ENCODE results near the gene PNMA6F.

Gene PNMA6F

GRCh38 chrX:153353416-153353815, 31.8 kb upstream of the PNMA6F start:
- peaks cover 11 to 24% (median 17%) of the 10 kb centered on the region in 11 experiments; a peak in 18 of 22 replicates for H3K36me3 ChIP-seq
- no peak overlapping the region for H3K9ac ChIP-seq
- peaks cover 29 to 76% (median 61%) of the 10 kb centered on the region in 11 experiments for H3K27me3 ChIP-seq
- no peaks in the 10 kb centered on the region for H3K4me1 ChIP-seq
- H3K9me3 ChIP-seq (replicated peaks in 1 of 11) = peaks cover 30 to 45% (median 37%) of the 10 kb centered on the region in 11 experiments
- H3K4me3 ChIP-seq = no peak overlapping the region
- peaks cover 0 to 28% (median 0%) of the 10 kb centered on the region in 11 experiments; a peak in 5 of 22 replicates for H4K20me1 ChIP-seq
- H3K4me2 ChIP-seq = no peak overlapping the region
- no peak for TF ChIP-seq Cebpa-rat (IDR thresholded peaks at IDR 0.05)
- H3K27ac ChIP-seq = no peak overlapping the region

GRCh38 chrX:153352858-153353257, 31.3 kb upstream of the PNMA6F start:
- TF ChIP-seq Cebpa-rat (IDR thresholded peaks at IDR 0.05) = no peak
- H3K4me2 ChIP-seq = no peak overlapping the region
- H3K36me3 ChIP-seq = peaks cover 16 to 29% (median 21%) of the 10 kb centered on the region in 11 experiments; a peak in 19 of 22 replicates
- peaks cover 24 to 42% (median 32%) of the 10 kb centered on the region in 11 experiments for H3K9me3 ChIP-seq (replicated peaks in 1 of 11)
- peaks cover 0 to 28% (median 0%) of the 10 kb centered on the region in 11 experiments; a peak in 5 of 22 replicates for H4K20me1 ChIP-seq
- no peaks in the 10 kb centered on the region for H3K4me1 ChIP-seq
- no peak overlapping the region for H3K4me3 ChIP-seq
- peaks cover 29 to 80% (median 62%) of the 10 kb centered on the region in 11 experiments for H3K27me3 ChIP-seq
- no peak overlapping the region for H3K27ac ChIP-seq
- H3K9ac ChIP-seq = no peak overlapping the region

- peaks cover 18 to 42% (median 32%) of the 10 kb centered on the region in 11 experiments for H3K9me3 ChIP-seq (replicated peaks in 1 of 11)
These were observed 30.4 kb upstream of the PNMA6F start for GRCh38 chrX:153351981-153352380.

GRCh38 chrX:153349952-153350351, 28.4 kb upstream of the PNMA6F start:
- Histone ChIP-seq H3K27ac (no peak overlapping the region), H3K27me3 (peaks cover 39 to 87% (median 78%) of the 10 kb centered on the region in 11 experiments), H3K4me2 (no peak overlapping the region), H3K36me3 (peaks cover 41 to 58% (median 47%) of the 10 kb centered on the region in 11 experiments), H3K9me3 (replicated peaks in 1 of 11) (peaks cover 0 to 34% (median 26%) of the 10 kb centered on the region in 11 experiments; a peak in 15 of 22 replicates), H4K20me1 (peaks cover 0 to 46% (median 0%) of the 10 kb centered on the region in 11 experiments; a peak in 7 of 22 replicates), H3K4me1 (no peaks in the 10 kb centered on the region), H3K9ac (no peak overlapping the region), H3K4me3 (no peak overlapping the region)
- no peak for TF ChIP-seq Cebpa-rat (IDR thresholded peaks at IDR 0.05)

More at GRCh38 chrX:153351981-153352380, 30.4 kb upstream of the PNMA6F start:
- Histone ChIP-seq H3K4me1 (no peaks in the 10 kb centered on the region), H3K36me3 (peaks cover 25 to 38% (median 30%) of the 10 kb centered on the region in 11 experiments), H3K4me3 (no peak overlapping the region), H3K9ac (no peak overlapping the region), H3K27ac (no peak overlapping the region), H3K27me3 (peaks cover 29 to 80% (median 63%) of the 10 kb centered on the region in 11 experiments), H4K20me1 (peaks cover 0 to 32% (median 0%) of the 10 kb centered on the region in 11 experiments; a peak in 7 of 22 replicates), H3K4me2 (no peak overlapping the region)
- no peak for TF ChIP-seq Cebpa-rat (IDR thresholded peaks at IDR 0.05)

GRCh38 chrX:153348421-153348820, 26.9 kb upstream of the PNMA6F start:
- Histone ChIP-seq H4K20me1 (peaks cover 0 to 53% (median 8%) of the 10 kb centered on the region in 11 experiments; a peak in 10 of 22 replicates), H3K9ac (no peak overlapping the region), H3K27ac (no peak overlapping the region), H3K4me2 (no peak overlapping the region), H3K27me3 (peaks cover 54 to 89% (median 79%) of the 10 kb centered on the region in 11 experiments), H3K36me3 (peaks cover 51 to 74% (median 62%) of the 10 kb centered on the region in 11 experiments), H3K9me3 (replicated peaks in 1 of 11) (peaks cover 0 to 39% (median 26%) of the 10 kb centered on the region in 11 experiments; a peak in 15 of 22 replicates), H3K4me3 (no peak overlapping the region), H3K4me1 (no peaks in the 10 kb centered on the region)
- TF ChIP-seq Cebpa-rat (IDR thresholded peaks at IDR 0.05) = no peak

- Histone ChIP-seq H4K20me1 (peaks cover 0 to 55% (median 9%) of the 10 kb centered on the region in 11 experiments; a peak in 12 of 22 replicates), H3K9me3 (replicated peaks in 1 of 11) (peaks cover 0 to 39% (median 26%) of the 10 kb centered on the region in 11 experiments; a peak in 15 of 22 replicates), H3K4me2 (no peak overlapping the region), H3K36me3 (peaks cover 53 to 83% (median 62%) of the 10 kb centered on the region in 11 experiments), H3K27ac (no peak overlapping the region), H3K4me3 (no peak overlapping the region), H3K4me1 (no peaks in the 10 kb centered on the region), H3K9ac (no peak overlapping the region), H3K27me3 (peaks cover 59 to 89% (median 81%) of the 10 kb centered on the region in 11 experiments)
- no peak for TF ChIP-seq Cebpa-rat (IDR thresholded peaks at IDR 0.05)
These were observed 26.0 kb upstream of the PNMA6F start for GRCh38 chrX:153347530-153347929.

- no peak for TF ChIP-seq Cebpa-rat (IDR thresholded peaks at IDR 0.05)
- peaks cover 4 to 48% (median 38%) of the 10 kb centered on the region in 11 experiments; a peak in 17 of 22 replicates for H3K9me3 ChIP-seq (replicated peaks in 1 of 11)
- H3K4me3 ChIP-seq = no peak overlapping the region
- no peak overlapping the region for H3K9ac ChIP-seq
- peaks cover 70 to 92% (median 83%) of the 10 kb centered on the region in 11 experiments for H3K27me3 ChIP-seq
- H3K27ac ChIP-seq = no peak overlapping the region
- no peak overlapping the region for H3K4me2 ChIP-seq
- H4K20me1 ChIP-seq = peaks cover 0 to 63% (median 18%) of the 10 kb centered on the region in 11 experiments; a peak in 14 of 22 replicates
- peaks cover 39 to 92% (median 63%) of the 10 kb centered on the region in 11 experiments for H3K36me3 ChIP-seq
- H3K4me1 ChIP-seq = peaks cover 0 to 5% (median 2%) of the 10 kb centered on the region in 10 experiments; a peak in 7 of 20 replicates
These were observed 22.1 kb upstream of the PNMA6F start for GRCh38 chrX:153343674-153344073.

GRCh38 chrX:153342762-153343558, 21.4 kb upstream of the PNMA6F start:
- peaks cover 4 to 50% (median 39%) of the 10 kb centered on the region in 11 experiments; a peak in 17 of 22 replicates for H3K9me3 ChIP-seq (replicated peaks in 1 of 11)
- H3K27ac ChIP-seq = no peak overlapping the region
- H3K9ac ChIP-seq = no peak overlapping the region
- H3K4me1 ChIP-seq = peaks cover 0 to 12% (median 8%) of the 10 kb centered on the region in 10 experiments; a peak in 11 of 20 replicates
- no peak overlapping the region for H3K4me2 ChIP-seq
- peaks cover 70 to 96% (median 84%) of the 10 kb centered on the region in 11 experiments for H3K27me3 ChIP-seq
- no peak for TF ChIP-seq Cebpa-rat (IDR thresholded peaks at IDR 0.05)
- H4K20me1 ChIP-seq = peaks cover 0 to 64% (median 20%) of the 10 kb centered on the region in 11 experiments; a peak in 14 of 22 replicates
- H3K4me3 ChIP-seq = no peak overlapping the region
- peaks cover 32 to 92% (median 63%) of the 10 kb centered on the region in 11 experiments for H3K36me3 ChIP-seq

- H3K4me1 ChIP-seq = peaks cover 10 to 35% (median 27%) of the 10 kb centered on the region in 10 experiments; a peak in 18 of 20 replicates
- H3K4me2 ChIP-seq = no peak overlapping the region
- H3K27ac ChIP-seq = no peak overlapping the region
- H3K9me3 ChIP-seq (replicated peaks in 1 of 11) = peaks cover 0 to 28% (median 13%) of the 10 kb centered on the region in 11 experiments; a peak in 14 of 22 replicates
- TF ChIP-seq Cebpa-rat (IDR thresholded peaks at IDR 0.05) = no peak
- H3K4me3 ChIP-seq = no peak overlapping the region
- H3K36me3 ChIP-seq = peaks cover 14 to 84% (median 44%) of the 10 kb centered on the region in 11 experiments; a peak in 21 of 22 replicates
- peaks cover 0 to 80% (median 22%) of the 10 kb centered on the region in 11 experiments; a peak in 16 of 22 replicates for H4K20me1 ChIP-seq
- H3K27me3 ChIP-seq = peaks cover 82 to 100% (median 97%) of the 10 kb centered on the region in 11 experiments
- H3K9ac ChIP-seq = no peak overlapping the region
These were observed 18.5 kb upstream of the PNMA6F start for GRCh38 chrX:153340111-153340510.
